ENCODE results near the gene ALKAL2. TPM values are rescaled to one million over a fixed set of nuclear protein-coding genes. Genes with fewer than 3 reads are reported as not detected.
"Not testable (repeated sequence)": the region's sequence is repeated elsewhere in the genome, so short reads cannot be mapped to it uniquely, and the experiment has no call there.

Gene ALKAL2
- total and polyA plus RNA-seq, 2 donors, result 1.7 to 13.3 TPM

GRCh38 chr2:319059-319600 lies 31.2 kb upstream of the ALKAL2 start:
- H3K4me3 ChIP-seq (ENCODE audit: low read length in 2 of 2), result no peak overlapping the region
- H3K27me3 ChIP-seq (ENCODE audit: control insufficient read depth in 2 of 2, insufficient read depth in 1 of 2, low read length in 1 of 2), result peaks cover 0 to 4% of the 10 kb centered on the region in 2 donors
- 92% methylated on average over 34 of the region's 34 CpGs for WGBS
- H3K36me3 ChIP-seq (ENCODE audit: control insufficient read depth in 2 of 2, insufficient read depth in 2 of 2, low read length in 1 of 2), result no peaks in the 10 kb centered on the region
- H3K4me1 ChIP-seq (ENCODE audit: control insufficient read depth in 2 of 2, insufficient read depth in 2 of 2, low read length in 2 of 2), result no peaks in the 10 kb centered on the region
- no peak overlapping the region for H3K27ac ChIP-seq (ENCODE audit: low read depth in 1 of 2, low read length in 1 of 2)
- H3K9me3 ChIP-seq (ENCODE audit: control insufficient read depth in 2 of 2, insufficient read depth in 1 of 2, low read length in 1 of 2), result peaks cover 0 to 7% of the 10 kb centered on the region in 2 donors
- no peak for DNase-seq (ENCODE audit: low read depth in 6 of 9, low spot score in 9 of 9)

- 88% methylated on average over 27 of the region's 27 CpGs for WGBS
- H3K4me1 ChIP-seq (ENCODE audit: control insufficient read depth in 2 of 2, insufficient read depth in 2 of 2, low read length in 2 of 2), result no peaks in the 10 kb centered on the region
- peaks cover 0 to 4% of the 10 kb centered on the region in 2 donors for H3K27me3 ChIP-seq (ENCODE audit: control insufficient read depth in 2 of 2, insufficient read depth in 1 of 2, low read length in 1 of 2)
- H3K36me3 ChIP-seq (ENCODE audit: control insufficient read depth in 2 of 2, insufficient read depth in 2 of 2, low read length in 1 of 2), result no peaks in the 10 kb centered on the region
- no peak overlapping the region for H3K4me3 ChIP-seq (ENCODE audit: low read length in 2 of 2)
- H3K27ac ChIP-seq (ENCODE audit: low read depth in 1 of 2, low read length in 1 of 2), result no peak overlapping the region
- H3K9me3 ChIP-seq (ENCODE audit: control insufficient read depth in 2 of 2, insufficient read depth in 1 of 2, low read length in 1 of 2), result peaks cover 0 to 7% of the 10 kb centered on the region in 2 donors
- no peak for DNase-seq (ENCODE audit: low read depth in 6 of 9, low spot score in 9 of 9)
These were observed 29.9 kb upstream of the ALKAL2 start for GRCh38 chr2:317501-318424.

- Histone ChIP-seq H3K27ac (ENCODE audit: low read depth in 1 of 2, low read length in 1 of 2) (no peak overlapping the region), H3K9me3 (ENCODE audit: control insufficient read depth in 2 of 2, insufficient read depth in 1 of 2, low read length in 1 of 2) (peaks cover 0 to 7% of the 10 kb centered on the region in 2 donors), H3K27me3 (ENCODE audit: control insufficient read depth in 2 of 2, insufficient read depth in 1 of 2, low read length in 1 of 2) (peaks cover 0 to 4% of the 10 kb centered on the region in 2 donors), H3K4me3 (ENCODE audit: low read length in 2 of 2) (no peak overlapping the region), H3K36me3 (ENCODE audit: control insufficient read depth in 2 of 2, insufficient read depth in 2 of 2, low read length in 1 of 2) (no peaks in the 10 kb centered on the region), H3K4me1 (ENCODE audit: control insufficient read depth in 2 of 2, insufficient read depth in 2 of 2, low read length in 2 of 2) (no peaks in the 10 kb centered on the region)
- 97% methylated on average over 12 of the region's 12 CpGs for WGBS
- DNase-seq (ENCODE audit: low read depth in 6 of 9, low spot score in 9 of 9), result no peak
These were observed 28.5 kb upstream of the ALKAL2 start for GRCh38 chr2:316381-316780.

- not testable (repeated sequence) for H3K4me1 ChIP-seq (ENCODE audit: control insufficient read depth in 2 of 2, insufficient read depth in 2 of 2, low read length in 2 of 2); H3K9me3 ChIP-seq (ENCODE audit: control insufficient read depth in 2 of 2, insufficient read depth in 1 of 2, low read length in 1 of 2); DNase-seq (ENCODE audit: low read depth in 6 of 9, low spot score in 9 of 9); H3K27me3 ChIP-seq (ENCODE audit: control insufficient read depth in 2 of 2, insufficient read depth in 1 of 2, low read length in 1 of 2); H3K36me3 ChIP-seq (ENCODE audit: control insufficient read depth in 2 of 2, insufficient read depth in 2 of 2, low read length in 1 of 2); H3K27ac ChIP-seq (ENCODE audit: low read depth in 1 of 2, low read length in 1 of 2); H3K4me3 ChIP-seq (ENCODE audit: low read length in 2 of 2)
- 86% methylated on average over 6 of the region's 6 CpGs for WGBS
These were observed 28.0 kb upstream of the ALKAL2 start for GRCh38 chr2:315925-316324.

GRCh38 chr2:314561-315336 lies 26.9 kb upstream of the ALKAL2 start:
- Histone ChIP-seq H3K4me3 (ENCODE audit: low read length in 2 of 2) (no peak overlapping the region), H3K27me3 (ENCODE audit: control insufficient read depth in 2 of 2, insufficient read depth in 1 of 2, low read length in 1 of 2) (peaks cover 0 to 7% of the 10 kb centered on the region in 2 donors), H3K36me3 (ENCODE audit: control insufficient read depth in 2 of 2, insufficient read depth in 2 of 2, low read length in 1 of 2) (no peaks in the 10 kb centered on the region), H3K9me3 (ENCODE audit: control insufficient read depth in 2 of 2, insufficient read depth in 1 of 2, low read length in 1 of 2) (peaks cover 0 to 7% of the 10 kb centered on the region in 2 donors), H3K4me1 (ENCODE audit: control insufficient read depth in 2 of 2, insufficient read depth in 2 of 2, low read length in 2 of 2) (no peaks in the 10 kb centered on the region), H3K27ac (ENCODE audit: low read depth in 1 of 2, low read length in 1 of 2) (no peak overlapping the region)
- WGBS, result 95% methylated on average over 56 of the region's 56 CpGs
- no peak for DNase-seq (ENCODE audit: low read depth in 6 of 9, low spot score in 9 of 9)

- Histone ChIP-seq H3K27ac (ENCODE audit: low read depth in 1 of 2, low read length in 1 of 2) (no peak overlapping the region), H3K4me3 (ENCODE audit: low read length in 2 of 2) (no peak overlapping the region), H3K27me3 (ENCODE audit: control insufficient read depth in 2 of 2, insufficient read depth in 1 of 2, low read length in 1 of 2) (peaks cover 0 to 7% of the 10 kb centered on the region in 2 donors), H3K9me3 (ENCODE audit: control insufficient read depth in 2 of 2, insufficient read depth in 1 of 2, low read length in 1 of 2) (peaks cover 0 to 3% of the 10 kb centered on the region in 2 donors), H3K36me3 (ENCODE audit: control insufficient read depth in 2 of 2, insufficient read depth in 2 of 2, low read length in 1 of 2) (no peaks in the 10 kb centered on the region), H3K4me1 (ENCODE audit: control insufficient read depth in 2 of 2, insufficient read depth in 2 of 2, low read length in 2 of 2) (no peaks in the 10 kb centered on the region)
- 92% methylated on average over 14 of the region's 14 CpGs for WGBS
- DNase-seq (ENCODE audit: low read depth in 6 of 9, low spot score in 9 of 9), result no peak
These were observed 26.1 kb upstream of the ALKAL2 start for GRCh38 chr2:313991-314390.

GRCh38 chr2:310994-311393 lies 23.1 kb upstream of the ALKAL2 start:
- H3K4me1 ChIP-seq (ENCODE audit: control insufficient read depth in 2 of 2, insufficient read depth in 2 of 2, low read length in 2 of 2), result no peaks in the 10 kb centered on the region
- no peak for DNase-seq (ENCODE audit: low read depth in 6 of 9, low spot score in 9 of 9)
- 87% methylated on average over 5 of the region's 5 CpGs for WGBS
- H3K27me3 ChIP-seq (ENCODE audit: control insufficient read depth in 2 of 2, insufficient read depth in 1 of 2, low read length in 1 of 2), result peaks cover 0 to 4% of the 10 kb centered on the region in 2 donors
- H3K27ac ChIP-seq (ENCODE audit: low read depth in 1 of 2, low read length in 1 of 2), result no peak overlapping the region
- H3K9me3 ChIP-seq (ENCODE audit: control insufficient read depth in 2 of 2, insufficient read depth in 1 of 2, low read length in 1 of 2), result no peaks in the 10 kb centered on the region
- no peaks in the 10 kb centered on the region for H3K36me3 ChIP-seq (ENCODE audit: control insufficient read depth in 2 of 2, insufficient read depth in 2 of 2, low read length in 1 of 2)
- no peak overlapping the region for H3K4me3 ChIP-seq (ENCODE audit: low read length in 2 of 2)

- no peak for DNase-seq (ENCODE audit: low read depth in 6 of 9, low spot score in 9 of 9)
- H3K27ac ChIP-seq (ENCODE audit: low read depth in 1 of 2, low read length in 1 of 2), result no peak overlapping the region
- H3K4me3 ChIP-seq (ENCODE audit: low read length in 2 of 2), result no peak overlapping the region
- H3K36me3 ChIP-seq (ENCODE audit: control insufficient read depth in 2 of 2, insufficient read depth in 2 of 2, low read length in 1 of 2), result no peaks in the 10 kb centered on the region
- H3K27me3 ChIP-seq (ENCODE audit: control insufficient read depth in 2 of 2, insufficient read depth in 1 of 2, low read length in 1 of 2), result peaks cover 0 to 3% of the 10 kb centered on the region in 2 donors
- H3K9me3 ChIP-seq (ENCODE audit: control insufficient read depth in 2 of 2, insufficient read depth in 1 of 2, low read length in 1 of 2), result no peaks in the 10 kb centered on the region
- no peaks in the 10 kb centered on the region for H3K4me1 ChIP-seq (ENCODE audit: control insufficient read depth in 2 of 2, insufficient read depth in 2 of 2, low read length in 2 of 2)
- WGBS, result 85% methylated on average over 10 of the region's 10 CpGs
These were observed 22.1 kb upstream of the ALKAL2 start for GRCh38 chr2:309954-310510.
